C4-2B (cell line): ENCODE data around the gene CHRNA3.

Experiments
- ZFX ChIP-seq: fragments of 450-650 bp; IDR thresholded peaks from 2 replicates; pipeline ENCODE4 v1.6.1; 2017
- TF ChIP-seq, protein P1 (sequence below): fragments of 450-650 bp; conservative IDR thresholded peaks from 2 replicates; pipeline ENCODE4 v1.5.1; 2017; ENCODE audit warnings: mild to moderate bottlenecking

DNA sequence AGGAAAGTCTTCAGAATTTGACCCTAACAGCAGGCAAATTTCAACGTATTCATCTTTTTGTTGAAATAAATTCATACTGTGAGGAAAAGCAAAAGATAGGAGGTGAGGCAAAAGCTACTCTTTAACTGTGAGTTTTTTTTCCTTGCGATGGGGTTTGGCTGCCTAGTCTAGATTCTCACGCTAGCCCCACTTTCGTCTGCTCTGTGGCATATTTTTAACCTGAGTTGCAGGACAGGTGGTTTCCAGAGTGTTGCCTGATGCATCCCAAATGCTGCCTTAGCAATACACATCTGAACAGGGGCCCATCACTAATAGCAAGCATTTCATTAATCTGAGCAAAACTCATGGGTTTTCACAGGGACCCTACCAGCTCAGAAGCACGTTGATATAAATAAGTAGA, 68.9 kb downstream of the CHRNA3 start:
- TF ChIP-seq, protein P1, sequence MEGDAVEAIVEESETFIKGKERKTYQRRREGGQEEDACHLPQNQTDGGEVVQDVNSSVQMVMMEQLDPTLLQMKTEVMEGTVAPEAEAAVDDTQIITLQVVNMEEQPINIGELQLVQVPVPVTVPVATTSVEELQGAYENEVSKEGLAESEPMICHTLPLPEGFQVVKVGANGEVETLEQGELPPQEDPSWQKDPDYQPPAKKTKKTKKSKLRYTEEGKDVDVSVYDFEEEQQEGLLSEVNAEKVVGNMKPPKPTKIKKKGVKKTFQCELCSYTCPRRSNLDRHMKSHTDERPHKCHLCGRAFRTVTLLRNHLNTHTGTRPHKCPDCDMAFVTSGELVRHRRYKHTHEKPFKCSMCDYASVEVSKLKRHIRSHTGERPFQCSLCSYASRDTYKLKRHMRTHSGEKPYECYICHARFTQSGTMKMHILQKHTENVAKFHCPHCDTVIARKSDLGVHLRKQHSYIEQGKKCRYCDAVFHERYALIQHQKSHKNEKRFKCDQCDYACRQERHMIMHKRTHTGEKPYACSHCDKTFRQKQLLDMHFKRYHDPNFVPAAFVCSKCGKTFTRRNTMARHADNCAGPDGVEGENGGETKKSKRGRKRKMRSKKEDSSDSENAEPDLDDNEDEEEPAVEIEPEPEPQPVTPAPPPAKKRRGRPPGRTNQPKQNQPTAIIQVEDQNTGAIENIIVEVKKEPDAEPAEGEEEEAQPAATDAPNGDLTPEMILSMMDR, result no peak
- no peak for TF ChIP-seq ZFX
